NB4 (cell line): Measurements from ENCODE around the gene ITPRID1.

Source experiments
- DNase-seq: peaks from one replicate; pipeline ENCODE4 v3.0.0; 2010; ENCODE audit warnings: low read depth
- H3K4me3 ChIP-seq: one replicate; pipeline ENCODE4 v1.5.1; 2011; ENCODE audit warnings: mild to moderate bottlenecking, low read depth, low read length, moderate library complexity
- MAX ChIP-seq: IDR thresholded peaks from 2 replicates; pipeline ENCODE4 v1.6.1; 2011; ENCODE audit warnings: low read depth, low read length
- MYC ChIP-seq: IDR thresholded peaks from 2 replicates; pipeline ENCODE4 v1.6.1; 2011; ENCODE audit warnings: low read depth, low read length
- POLR2A ChIP-seq: IDR thresholded peaks from 2 replicates; pipeline ENCODE4 v1.6.1; 2011; ENCODE audit warnings: mild to moderate bottlenecking; ENCODE audit not compliant: insufficient read length; ENCODE audit errors: extremely low read depth
- TF ChIP-seq, protein P1 (sequence below): IDR thresholded peaks from one replicate; pipeline ENCODE4 v1.5.1; 2012; ENCODE audit warnings: low read depth, low read length

Gene ITPRID1

DNA sequence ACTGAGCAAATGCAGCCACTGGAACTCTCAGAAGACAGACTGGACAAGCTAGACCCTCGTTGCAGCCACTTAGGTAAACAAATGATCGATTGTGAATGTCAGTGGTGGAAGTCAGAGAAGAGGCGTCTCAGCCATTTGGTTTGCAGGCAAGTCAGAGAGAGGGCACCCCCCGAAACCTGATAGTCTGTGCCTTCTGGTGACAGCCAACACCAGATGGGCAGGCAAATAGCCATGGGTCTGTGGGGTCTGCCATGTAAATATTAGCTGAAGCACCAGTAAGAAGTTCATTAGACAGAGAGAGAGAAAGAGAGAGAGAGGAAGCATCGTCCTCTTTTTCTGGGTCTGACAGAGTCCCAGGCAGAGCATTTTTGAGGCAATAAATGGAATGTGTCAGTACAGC, 178.6 kb downstream of the ITPRID1 start:
- no peak for DNase-seq
- TF ChIP-seq MYC (no peak), POLR2A (no peak), MAX (no peak)
- TF ChIP-seq, protein P1, sequence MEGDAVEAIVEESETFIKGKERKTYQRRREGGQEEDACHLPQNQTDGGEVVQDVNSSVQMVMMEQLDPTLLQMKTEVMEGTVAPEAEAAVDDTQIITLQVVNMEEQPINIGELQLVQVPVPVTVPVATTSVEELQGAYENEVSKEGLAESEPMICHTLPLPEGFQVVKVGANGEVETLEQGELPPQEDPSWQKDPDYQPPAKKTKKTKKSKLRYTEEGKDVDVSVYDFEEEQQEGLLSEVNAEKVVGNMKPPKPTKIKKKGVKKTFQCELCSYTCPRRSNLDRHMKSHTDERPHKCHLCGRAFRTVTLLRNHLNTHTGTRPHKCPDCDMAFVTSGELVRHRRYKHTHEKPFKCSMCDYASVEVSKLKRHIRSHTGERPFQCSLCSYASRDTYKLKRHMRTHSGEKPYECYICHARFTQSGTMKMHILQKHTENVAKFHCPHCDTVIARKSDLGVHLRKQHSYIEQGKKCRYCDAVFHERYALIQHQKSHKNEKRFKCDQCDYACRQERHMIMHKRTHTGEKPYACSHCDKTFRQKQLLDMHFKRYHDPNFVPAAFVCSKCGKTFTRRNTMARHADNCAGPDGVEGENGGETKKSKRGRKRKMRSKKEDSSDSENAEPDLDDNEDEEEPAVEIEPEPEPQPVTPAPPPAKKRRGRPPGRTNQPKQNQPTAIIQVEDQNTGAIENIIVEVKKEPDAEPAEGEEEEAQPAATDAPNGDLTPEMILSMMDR, result no peak
- H3K4me3 ChIP-seq, result no peak overlapping the region

DNA sequence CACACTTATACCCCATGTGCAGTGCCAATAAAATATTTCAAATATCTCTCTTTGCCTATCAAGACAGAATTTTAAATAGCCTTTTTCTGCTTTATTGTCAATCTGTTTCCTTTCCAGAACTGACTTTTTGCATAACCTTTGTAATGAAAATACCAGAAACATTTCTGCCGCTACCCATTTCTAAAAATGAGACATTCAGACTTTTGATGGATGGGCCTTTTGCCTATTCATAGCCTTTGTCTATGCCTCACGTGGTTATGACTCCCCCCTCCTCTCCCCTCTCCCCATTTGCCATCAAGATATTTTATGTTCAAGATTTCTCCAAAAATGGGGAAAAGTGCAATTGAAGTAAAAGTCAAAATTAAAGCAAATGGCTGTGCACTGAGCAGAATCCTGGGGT, 179.0 kb downstream of the ITPRID1 start:
- no peak overlapping the region for H3K4me3 ChIP-seq
- DNase-seq, result no peak
- no peak for TF ChIP-seq MAX
- TF ChIP-seq, protein P1, result no peak
- TF ChIP-seq MYC, result no peak
- TF ChIP-seq POLR2A, result no peak

DNA sequence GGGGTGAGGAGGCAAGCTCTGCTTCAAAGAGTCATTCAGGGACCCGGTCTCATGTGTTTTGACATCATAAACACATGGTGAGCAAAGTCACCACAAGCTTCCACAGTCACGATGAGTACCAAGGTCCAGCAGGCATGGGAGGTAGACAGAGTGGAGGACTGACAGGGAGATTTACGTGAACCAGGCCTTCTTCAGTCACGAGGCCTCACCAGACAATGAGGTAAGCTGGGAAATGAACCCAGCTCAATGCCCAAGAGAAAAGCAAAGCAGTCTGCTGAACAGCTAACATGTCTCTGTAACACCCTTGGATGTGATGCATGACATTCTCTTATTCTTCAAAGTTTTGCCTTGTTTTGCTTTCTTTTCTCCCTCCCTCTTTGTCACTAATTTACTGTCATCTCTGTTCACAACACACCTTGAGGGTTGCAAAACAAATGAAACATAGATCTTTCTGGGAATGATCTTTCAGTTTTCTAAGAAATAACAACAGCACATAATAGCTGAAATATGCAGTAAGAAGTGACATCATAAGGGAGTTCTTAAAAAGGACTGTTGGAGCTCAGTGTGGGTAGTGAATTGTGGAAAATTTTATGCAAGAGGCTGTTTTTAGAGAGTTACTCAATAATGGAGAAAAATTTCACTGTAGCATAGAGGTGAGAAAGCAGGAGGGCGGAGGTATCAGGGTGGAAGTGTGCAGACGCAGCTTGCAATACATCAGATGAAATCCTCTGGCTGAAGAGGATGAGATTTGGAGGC, 182.1 kb downstream of the ITPRID1 start:
- no peak for DNase-seq
- no peak overlapping the region for H3K4me3 ChIP-seq
- TF ChIP-seq, protein P1, result no peak
- no peak for TF ChIP-seq MYC
- no peak for TF ChIP-seq MAX
- TF ChIP-seq POLR2A, result no peak

DNA sequence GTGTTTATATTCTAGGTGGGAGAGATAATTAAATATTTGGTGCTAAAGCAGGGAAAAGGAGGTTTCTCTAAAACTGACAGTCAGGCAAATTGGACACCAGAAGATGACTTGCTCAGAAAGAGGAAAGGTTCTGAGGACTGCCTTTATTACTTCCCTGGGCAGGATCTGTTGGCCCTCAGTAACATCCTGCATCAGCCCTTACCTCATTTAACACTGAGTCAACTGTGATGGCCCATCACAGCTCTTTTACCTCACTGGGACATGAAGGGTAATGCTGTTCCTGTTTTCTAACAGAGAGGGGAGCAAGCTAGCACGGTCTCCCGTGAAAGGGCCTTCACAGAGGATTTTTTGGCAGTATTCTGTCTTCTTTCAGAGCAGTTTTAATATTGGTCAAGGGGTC, 185.2 kb downstream of the ITPRID1 start:
- H3K4me3 ChIP-seq, result no peak overlapping the region
- DNase-seq, result peak; percentile 45
- TF ChIP-seq POLR2A (no peak), MAX (no peak), MYC (no peak)
- TF ChIP-seq, protein P1, result no peak

DNA sequence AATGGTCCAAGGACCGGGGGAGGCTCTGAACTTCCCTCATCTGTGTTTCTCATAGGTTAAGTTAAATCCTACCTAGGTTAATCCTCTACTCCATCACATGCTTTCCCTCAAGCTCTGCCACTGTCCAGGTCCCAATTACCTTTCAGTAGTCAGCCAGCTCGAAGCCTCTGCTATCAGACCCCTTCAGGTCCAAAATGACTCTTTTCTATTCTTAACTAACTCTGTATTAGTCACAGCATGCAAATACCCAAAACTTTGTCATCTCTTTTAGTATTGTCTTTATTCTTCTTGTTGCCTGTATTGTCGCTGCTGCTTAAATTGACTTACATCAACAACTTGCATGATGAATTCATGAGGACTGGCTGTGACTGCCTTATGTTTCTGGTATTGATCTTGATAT, 188.5 kb downstream of the ITPRID1 start:
- no peak overlapping the region for H3K4me3 ChIP-seq
- no peak for DNase-seq
- TF ChIP-seq MYC, result no peak
- no peak for TF ChIP-seq POLR2A
- TF ChIP-seq, protein P1, result no peak
- no peak for TF ChIP-seq MAX
